Natural killer cell (primary cell): ENCODE measurements around the gene PHACTR3. TPM values are rescaled to one million over a fixed set of nuclear protein-coding genes. Genes with fewer than 3 reads are reported as not detected.

ENCODE experiments used
- ATAC-seq, 3 donors: fragments of 150-1000 bp in 2 of 3; fragments of 200-7000 bp in 1 of 3; cut with Tn5 transposase; 1 replicate in 1 of 3; 2 replicates in 2 of 3; pipeline ENCODE4 v1.10.0; 2021; ENCODE audit warnings: mild to moderate bottlenecking in 2 of 3, moderate library complexity in 2 of 3
- DNase-seq, 2 donors: peaks; one replicate each; pipeline versions ENCODE4 v3.0.0 to v3.0.0-alpha.2; 2013 to 2021; ENCODE audit warnings: mixed read lengths in 1 of 2
- H3K27ac ChIP-seq: one replicate; pipeline ENCODE4 v1.5.1; 2013; ENCODE audit warnings: mild to moderate bottlenecking, low read length
- H3K27me3 ChIP-seq: one replicate; pipeline ENCODE4 v1.6.1; 2013; ENCODE audit warnings: low read length; ENCODE audit not compliant: control insufficient read depth, insufficient read depth
- H3K36me3 ChIP-seq: one replicate; pipeline ENCODE4 v1.6.1; 2013; ENCODE audit warnings: low read length; ENCODE audit not compliant: control insufficient read depth, insufficient read depth
- H3K4me1 ChIP-seq: one replicate; pipeline ENCODE4 v1.6.1; 2013; ENCODE audit warnings: low read length; ENCODE audit not compliant: control insufficient read depth, insufficient read depth
- H3K4me3 ChIP-seq: one replicate; pipeline ENCODE4 v1.5.1; 2013; ENCODE audit warnings: low read length
- H3K9me3 ChIP-seq: one replicate; pipeline ENCODE4 v1.6.1; 2013; ENCODE audit warnings: low read length; ENCODE audit not compliant: control insufficient read depth, insufficient read depth
- H3K27ac Mint-ChIP-seq, 2 donors: one replicate each; pipeline ENCODE4 v1.8.0; 2022; ENCODE audit warnings: mild to moderate bottlenecking in 2 of 2, mixed read lengths in 2 of 2, moderate library complexity in 1 of 2
- H3K27me3 Mint-ChIP-seq, 2 donors: one replicate each; pipeline ENCODE4 v1.8.0; 2022; ENCODE audit warnings: low read depth in 2 of 2, mixed read lengths in 2 of 2
- H3K36me3 Mint-ChIP-seq: one replicate; pipeline ENCODE4 v1.8.0; 2022; ENCODE audit warnings: mixed read lengths
- H3K4me1 Mint-ChIP-seq, 2 donors: one replicate each; pipeline ENCODE4 v1.8.0; 2022; ENCODE audit warnings: mixed read lengths in 2 of 2
- H3K4me3 Mint-ChIP-seq: one replicate; pipeline ENCODE4 v1.8.0; 2022; ENCODE audit warnings: mild to moderate bottlenecking, moderate library complexity, mixed read lengths
- H3K9me3 Mint-ChIP-seq, 2 donors: one replicate each; pipeline ENCODE4 v1.8.0; 2022; ENCODE audit warnings: mixed read lengths in 2 of 2
- CTCF ChIP-seq: fragments of 200-600 bp; IDR thresholded peaks from one replicate; pipeline ENCODE4 v1.8.0; 2022; ENCODE audit warnings: antibody characterized with exemption
- WGBS: methylation state at CpG from one replicate; pipeline ENCODE4 v1.1.7; 2013; ENCODE audit warnings: missing lambda C conversion rate; ENCODE audit not compliant: insufficient coverage; 5-methylcytosine and 5-hydroxymethylcytosine counted together
- intact Hi-C: fragments of 100-400 bp; cut with micrococcal nuclease; formaldehyde crosslinking; loops from one replicate; pipeline ENCODE4 v1.14.2; 2022
- total RNA-seq, 4 donors: library from RNA; stranded (reverse); fragments of 120-200 nt in 1 of 4; gene quantifications; one replicate each; pipeline versions ENCODE4 v1.2.3 to v1.2.4, GENCODE V29; 2013 to 2022

PHACTR3 gene
- total RNA-seq, 3 donors from 2014 or later (not counting 1 experiment from before 2014, with no cell fraction given) = not detected

DNA sequence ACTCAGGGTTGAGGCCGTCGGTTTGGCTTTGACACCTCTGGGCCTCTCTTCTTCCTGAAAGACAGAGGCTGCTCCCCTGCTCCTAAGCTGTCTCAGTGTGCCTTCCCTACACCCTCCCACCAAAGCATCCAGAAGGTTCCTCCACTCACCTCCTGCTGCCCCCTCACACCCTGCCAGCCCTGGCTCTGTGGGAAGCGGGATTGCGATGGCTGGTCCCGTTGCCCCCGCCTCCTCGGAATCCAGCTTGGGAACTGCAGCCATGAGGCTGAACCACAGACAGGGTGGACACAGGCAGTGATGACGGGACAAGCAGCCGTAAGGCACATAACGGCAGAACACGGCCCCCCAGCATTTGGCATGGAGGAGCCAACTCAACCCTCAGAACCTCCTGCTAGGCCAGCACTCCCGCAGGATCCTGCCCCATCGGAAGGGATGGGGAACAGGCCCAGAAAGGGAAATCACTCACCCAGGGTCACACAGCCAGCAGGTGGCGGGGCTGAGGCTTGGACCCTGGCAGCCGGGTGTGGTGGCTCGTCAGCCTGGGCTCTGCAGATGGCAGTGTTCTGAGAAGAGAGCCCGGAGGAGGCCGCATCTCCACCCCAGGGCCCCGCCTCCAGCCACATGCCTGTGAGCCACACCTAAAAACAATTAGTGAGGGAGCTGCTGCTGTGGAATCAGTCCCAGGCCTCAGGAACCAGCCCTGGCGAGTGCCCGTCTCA lies 139.6 kb downstream of the PHACTR3 start:
- no peak for ATAC-seq

GRCh38 chr20:59744756-59745155 lies 140.4 kb downstream of the PHACTR3 start:
- H3K27ac Mint-ChIP-seq = no peak overlapping the region
- H3K36me3 Mint-ChIP-seq = no peaks in the 10 kb centered on the region
- ATAC-seq = no peak
- no peak overlapping the region for H3K27ac ChIP-seq
- H3K4me1 ChIP-seq = no peaks in the 10 kb centered on the region
- H3K27me3 Mint-ChIP-seq = peaks cover 0 to 4% of the 10 kb centered on the region in 2 donors
- no peaks in the 10 kb centered on the region for H3K36me3 ChIP-seq
- no peak overlapping the region for H3K4me3 Mint-ChIP-seq
- TF ChIP-seq CTCF = no peak
- no peaks in the 10 kb centered on the region for H3K9me3 Mint-ChIP-seq
- no peaks in the 10 kb centered on the region for H3K9me3 ChIP-seq
- no peaks in the 10 kb centered on the region for H3K4me1 Mint-ChIP-seq
- intact Hi-C loops = no loop called here
- whole genome bisulfite sequencing = 76% methylated on average over 11 of the region's 11 CpGs
- H3K4me3 ChIP-seq = no peak overlapping the region
- no peak for DNase-seq
- H3K27me3 ChIP-seq = no peaks in the 10 kb centered on the region

More for the DNA sequence above, 139.6 kb downstream of the PHACTR3 start:
- intact Hi-C loops = no loop called here
- no peak for DNase-seq
- H3K27me3 Mint-ChIP-seq = peaks cover 0 to 4% of the 10 kb centered on the region in 2 donors
- H3K36me3 Mint-ChIP-seq = no peaks in the 10 kb centered on the region
- H3K4me3 Mint-ChIP-seq = no peak overlapping the region
- TF ChIP-seq CTCF = no peak
- H3K4me3 ChIP-seq = no peak overlapping the region
- no peaks in the 10 kb centered on the region for H3K4me1 Mint-ChIP-seq
- no peaks in the 10 kb centered on the region for H3K27me3 ChIP-seq
- H3K4me1 ChIP-seq = no peaks in the 10 kb centered on the region
- no peaks in the 10 kb centered on the region for H3K9me3 Mint-ChIP-seq
- no peaks in the 10 kb centered on the region for H3K9me3 ChIP-seq
- H3K36me3 ChIP-seq = no peaks in the 10 kb centered on the region
- 79% methylated on average over 21 of the region's 21 CpGs for WGBS
- H3K27ac Mint-ChIP-seq = no peak overlapping the region
- no peak overlapping the region for H3K27ac ChIP-seq

DNA sequence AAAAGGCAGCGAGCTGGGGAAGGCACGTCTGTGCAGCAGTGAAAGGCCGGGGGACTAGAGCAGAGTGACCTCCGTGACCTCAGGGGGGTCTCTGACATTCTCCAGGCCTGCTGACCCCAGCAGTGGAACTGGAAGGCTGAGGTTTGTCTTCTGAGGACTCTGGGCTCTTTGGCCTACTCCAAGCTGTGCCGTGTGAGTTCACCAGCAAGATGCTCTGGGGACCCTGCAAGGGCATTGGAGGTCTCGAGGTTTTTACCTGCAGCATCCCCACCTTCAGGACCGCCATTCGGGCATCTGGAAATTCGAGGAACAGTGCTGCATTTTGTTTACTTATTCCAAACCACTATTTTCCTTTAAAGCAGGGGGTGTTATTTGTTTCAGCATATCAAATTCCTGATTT lies 140.9 kb downstream of the PHACTR3 start:
- H3K36me3 Mint-ChIP-seq = no peaks in the 10 kb centered on the region
- peaks cover 0 to 9% of the 10 kb centered on the region in 2 donors for H3K27me3 Mint-ChIP-seq
- no peak overlapping the region for H3K4me3 ChIP-seq
- intact Hi-C loops = no loop called here
- no peaks in the 10 kb centered on the region for H3K27me3 ChIP-seq
- H3K36me3 ChIP-seq = no peaks in the 10 kb centered on the region
- H3K9me3 Mint-ChIP-seq = no peaks in the 10 kb centered on the region
- WGBS = 89% methylated on average over 8 of the region's 9 CpGs
- ATAC-seq (no peak), DNase-seq (no peak)
- no peaks in the 10 kb centered on the region for H3K9me3 ChIP-seq
- H3K4me3 Mint-ChIP-seq = no peak overlapping the region
- no peaks in the 10 kb centered on the region for H3K4me1 ChIP-seq
- H3K4me1 Mint-ChIP-seq = no peaks in the 10 kb centered on the region
- H3K27ac Mint-ChIP-seq = no peak overlapping the region
- H3K27ac ChIP-seq = no peak overlapping the region
- no peak for TF ChIP-seq CTCF

- H3K27me3 ChIP-seq = no peaks in the 10 kb centered on the region
- Mint-ChIP-seq H3K36me3 (no peaks in the 10 kb centered on the region), H3K27me3 (peaks cover 0 to 10% of the 10 kb centered on the region in 2 donors), H3K27ac (no peak overlapping the region), H3K4me1 (no peaks in the 10 kb centered on the region), H3K9me3 (no peaks in the 10 kb centered on the region), H3K4me3 (no peak overlapping the region)
- 77% methylated on average over 8 of the region's 8 CpGs for WGBS
- TF ChIP-seq CTCF = no peak
- H3K4me1 ChIP-seq = no peaks in the 10 kb centered on the region
- no peaks in the 10 kb centered on the region for H3K9me3 ChIP-seq
- intact Hi-C loops = no loop called here
- no peak for DNase-seq
- no peaks in the 10 kb centered on the region for H3K36me3 ChIP-seq
- H3K27ac ChIP-seq = no peak overlapping the region
- ATAC-seq = no peak
- no peak overlapping the region for H3K4me3 ChIP-seq
Measured at GRCh38 chr20:59745716-59746115, 141.4 kb downstream of the PHACTR3 start.
